GM12892 (cell line): ENCODE results near the gene SLIT2.

Source experiments
- POLR2A ChIP-seq: IDR thresholded peaks from 2 replicates; pipeline ENCODE4 v1.6.1; 2011; ENCODE audit warnings: low read depth, low read length, control low read depth
- POLR2AphosphoS5 ChIP-seq: IDR thresholded peaks from 2 replicates; pipeline ENCODE4 v1.6.1; 2011; ENCODE audit warnings: low read depth, low read length, control low read depth
- TAF1 ChIP-seq: IDR thresholded peaks from 2 replicates; pipeline ENCODE4 v1.6.1; 2011; ENCODE audit warnings: low read depth, mild to moderate bottlenecking, control low read depth, low read length, borderline replicate concordance

GRCh38 chr4:20259707-20260106 lies 8.0 kb downstream of the SLIT2 start:
- TF ChIP-seq POLR2A (no peak), POLR2AphosphoS5 (no peak), TAF1 (no peak)
